Heart left ventricle (tissue), 13 donors: ENCODE measurements around the gene CNDP2.

Experiments used
- POLR2A ChIP-seq, 2 donors: fragments of 450-650 bp; IDR thresholded peaks; one replicate each; pipeline ENCODE4 v1.6.1; 2017; ENCODE audit warnings: antibody characterized with exemption in 2 of 2, mild to moderate bottlenecking in 2 of 2, moderate library complexity in 2 of 2
- TF ChIP-seq, protein P1 (sequence below), 12 donors: fragments of 200-600 bp; sonication (generic) in 4 of 12; IDR thresholded peaks; one replicate each; pipeline versions ENCODE4 v1.5.0 to v1.8.0; 2018 to 2022; ENCODE audit warnings: antibody characterized with exemption in 12 of 12, mild to moderate bottlenecking in 5 of 12
- donor health status: ischemic (EF 13 %, LVEDD 7.1; RV severe dilation, severe dysfunction).
- donor health status: DM: no; HTN: yes; CAD: no.
- donor health status: DM: no; HTN: no; CAD: no.
- donor health status: ischemic (EF 25% LVEDD 6.9; RV normal size, moderate dysfunction).
- donor health status: ischemic (EF 25% LVEDD 5.7; RV mildly dilated, moderate dysfunction).
- donor health status: ischemic (EF 35%, LVEDD 5.7; RV mildly dilated, moderate dysfunction).
- donor health status: nonischemic (EF 11% LVEDD 7.7; RV severe dilation, severe dysfunction).
- donor health status: DM: yes; HTN: yes; CAD: no.
- donor health status: PGD.
- donor health status: ischemic (EF 29% LVEDD 5.4; RV normal size, mild dysfunction).
- donor health status: nonischemic (EF 23%, LVEDD 6.1; RV moderate dilation, normal function).

DNA sequence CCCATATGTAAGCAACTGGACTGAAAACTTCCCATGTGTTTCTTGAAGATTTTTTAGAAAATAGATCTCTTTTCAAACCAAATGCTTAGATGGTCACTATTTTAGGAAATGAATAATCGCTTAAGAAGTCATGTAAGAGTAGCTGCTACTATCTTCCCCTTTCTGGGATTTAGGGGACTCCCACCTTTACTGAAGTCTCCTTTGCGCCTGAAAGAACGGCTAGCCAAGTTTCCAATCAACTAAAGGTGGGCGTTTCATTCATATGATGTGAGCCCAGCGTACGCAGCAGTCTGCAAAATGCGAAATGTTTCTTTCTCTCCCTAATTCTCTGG is 40.2 kb upstream of the CNDP2 start:
- TF ChIP-seq, protein P1, sequence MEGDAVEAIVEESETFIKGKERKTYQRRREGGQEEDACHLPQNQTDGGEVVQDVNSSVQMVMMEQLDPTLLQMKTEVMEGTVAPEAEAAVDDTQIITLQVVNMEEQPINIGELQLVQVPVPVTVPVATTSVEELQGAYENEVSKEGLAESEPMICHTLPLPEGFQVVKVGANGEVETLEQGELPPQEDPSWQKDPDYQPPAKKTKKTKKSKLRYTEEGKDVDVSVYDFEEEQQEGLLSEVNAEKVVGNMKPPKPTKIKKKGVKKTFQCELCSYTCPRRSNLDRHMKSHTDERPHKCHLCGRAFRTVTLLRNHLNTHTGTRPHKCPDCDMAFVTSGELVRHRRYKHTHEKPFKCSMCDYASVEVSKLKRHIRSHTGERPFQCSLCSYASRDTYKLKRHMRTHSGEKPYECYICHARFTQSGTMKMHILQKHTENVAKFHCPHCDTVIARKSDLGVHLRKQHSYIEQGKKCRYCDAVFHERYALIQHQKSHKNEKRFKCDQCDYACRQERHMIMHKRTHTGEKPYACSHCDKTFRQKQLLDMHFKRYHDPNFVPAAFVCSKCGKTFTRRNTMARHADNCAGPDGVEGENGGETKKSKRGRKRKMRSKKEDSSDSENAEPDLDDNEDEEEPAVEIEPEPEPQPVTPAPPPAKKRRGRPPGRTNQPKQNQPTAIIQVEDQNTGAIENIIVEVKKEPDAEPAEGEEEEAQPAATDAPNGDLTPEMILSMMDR (IDR thresholded peaks at IDR 0.05), result no peak
- no peak for TF ChIP-seq POLR2A (IDR thresholded peaks at IDR 0.05)
